ENCODE data around the gene WSCD2. TPM values are rescaled to one million over a fixed set of nuclear protein-coding genes. Genes with fewer than 3 reads are reported as not detected.

WSCD2 gene
- total and polyA plus RNA-seq, 3 experiments from 2014 or later: 0.39 TPM; not detected in 2

GRCh38 chr12:108126990-108127501, 2.0 kb upstream of the WSCD2 start:
- H3K36me3 Mint-ChIP-seq: no peaks in the 10 kb centered on the region
- peaks cover 0 to 5% (median 3%) of the 10 kb centered on the region in 3 donors for H3K4me1 Mint-ChIP-seq
- no peaks in the 10 kb centered on the region for H3K27me3 ChIP-seq (ENCODE audit: insufficient read depth, low read length, poor library complexity, severe bottlenecking)
- H3K36me3 ChIP-seq (ENCODE audit: insufficient read depth, low read length): no peaks in the 10 kb centered on the region
- H3K27ac ChIP-seq (ENCODE audit: low read depth, low read length): no peak overlapping the region
- H3K4me3 Mint-ChIP-seq: no peak overlapping the region
- POLR2A ChIA-PET: no interaction called here
- no peak overlapping the region for H3K27ac Mint-ChIP-seq
- H3K9me3 Mint-ChIP-seq: peaks cover 0 to 3% (median 3%) of the 10 kb centered on the region in 5 donors
- CTCF ChIA-PET: no interaction called here
- H3K9me3 ChIP-seq (ENCODE audit: low read length): no peaks in the 10 kb centered on the region
- H3K4me1 ChIP-seq (ENCODE audit: insufficient read depth, low read length): no peaks in the 10 kb centered on the region
- DNase-seq: no peak
- H3K27me3 Mint-ChIP-seq: peaks cover 36 to 50% of the 10 kb centered on the region in 2 donors
- no peak overlapping the region for H3K4me3 ChIP-seq (ENCODE audit: low read length)

GRCh38 chr12:108127654-108128053, 1.4 kb upstream of the WSCD2 start:
- H3K9me3 ChIP-seq (ENCODE audit: low read length): no peaks in the 10 kb centered on the region
- no peak for DNase-seq
- Mint-ChIP-seq H3K9me3 (peaks cover 0 to 3% (median 3%) of the 10 kb centered on the region in 5 donors), H3K4me3 (no peak overlapping the region), H3K4me1 (peaks cover 0 to 5% (median 3%) of the 10 kb centered on the region in 3 donors), H3K27ac (no peak overlapping the region), H3K36me3 (no peaks in the 10 kb centered on the region), H3K27me3 (peaks cover 38 to 54% of the 10 kb centered on the region in 2 donors)
- H3K27me3 ChIP-seq (ENCODE audit: insufficient read depth, low read length, poor library complexity, severe bottlenecking): no peaks in the 10 kb centered on the region
- CTCF ChIA-PET: no interaction called here
- POLR2A ChIA-PET: no interaction called here
- H3K36me3 ChIP-seq (ENCODE audit: insufficient read depth, low read length): no peaks in the 10 kb centered on the region
- H3K4me1 ChIP-seq (ENCODE audit: insufficient read depth, low read length): no peaks in the 10 kb centered on the region
- H3K4me3 ChIP-seq (ENCODE audit: low read length): no peak overlapping the region
- H3K27ac ChIP-seq (ENCODE audit: low read depth, low read length): no peak overlapping the region

- Mint-ChIP-seq H3K36me3 (no peaks in the 10 kb centered on the region), H3K9me3 (peaks cover 0 to 3% (median 3%) of the 10 kb centered on the region in 5 donors), H3K27me3 (peaks cover 38 to 54% of the 10 kb centered on the region in 2 donors), H3K4me3 (peak overlapping the region in 4 of 7 donors; percentile 42 to 73 (median 57)), H3K27ac (no peak overlapping the region), H3K4me1 (peaks cover 0 to 5% (median 3%) of the 10 kb centered on the region in 3 donors)
- Histone ChIP-seq H3K4me3 (ENCODE audit: low read length) (no peak overlapping the region), H3K27me3 (ENCODE audit: insufficient read depth, low read length, poor library complexity, severe bottlenecking) (no peaks in the 10 kb centered on the region), H3K4me1 (ENCODE audit: insufficient read depth, low read length) (no peaks in the 10 kb centered on the region), H3K9me3 (ENCODE audit: low read length) (no peaks in the 10 kb centered on the region), H3K36me3 (ENCODE audit: insufficient read depth, low read length) (no peaks in the 10 kb centered on the region), H3K27ac (ENCODE audit: low read depth, low read length) (no peak overlapping the region)
- no peak for DNase-seq
- ChIA-PET POLR2A (no interaction called here), CTCF (no interaction called here)
Observed at GRCh38 chr12:108128221-108129016, 669 bp upstream of the WSCD2 start.

- H3K4me3 ChIP-seq (ENCODE audit: low read length): no peak overlapping the region
- no peak overlapping the region for H3K27ac Mint-ChIP-seq
- H3K4me1 ChIP-seq (ENCODE audit: insufficient read depth, low read length): no peaks in the 10 kb centered on the region
- H3K9me3 ChIP-seq (ENCODE audit: low read length): no peaks in the 10 kb centered on the region
- no peaks in the 10 kb centered on the region for H3K27me3 ChIP-seq (ENCODE audit: insufficient read depth, low read length, poor library complexity, severe bottlenecking)
- peaks cover 0 to 5% (median 3%) of the 10 kb centered on the region in 3 donors for H3K4me1 Mint-ChIP-seq
- peaks cover 37 to 52% of the 10 kb centered on the region in 2 donors for H3K27me3 Mint-ChIP-seq
- peaks cover 0 to 5% (median under 1%) of the 10 kb centered on the region in 5 donors for H3K9me3 Mint-ChIP-seq
- H3K36me3 Mint-ChIP-seq: no peaks in the 10 kb centered on the region
- H3K4me3 Mint-ChIP-seq: peak overlapping the region in 1 of 7 donors; percentile 8
- no peak for DNase-seq
- H3K36me3 ChIP-seq (ENCODE audit: insufficient read depth, low read length): no peaks in the 10 kb centered on the region
- ChIA-PET CTCF (no interaction called here), POLR2A (no interaction called here)
- no peak overlapping the region for H3K27ac ChIP-seq (ENCODE audit: low read depth, low read length)
Observed at GRCh38 chr12:108131035-108131434, 1.9 kb downstream of the WSCD2 start.

GRCh38 chr12:108131657-108132126, 2.6 kb downstream of the WSCD2 start:
- Mint-ChIP-seq H3K36me3 (no peaks in the 10 kb centered on the region), H3K4me3 (no peak overlapping the region), H3K27me3 (peaks cover 36 to 45% of the 10 kb centered on the region in 2 donors), H3K4me1 (peaks cover 0 to 5% (median 3%) of the 10 kb centered on the region in 3 donors), H3K27ac (no peak overlapping the region), H3K9me3 (peaks cover 0 to 5% (median 0%) of the 10 kb centered on the region in 5 donors)
- no peaks in the 10 kb centered on the region for H3K9me3 ChIP-seq (ENCODE audit: low read length)
- no peaks in the 10 kb centered on the region for H3K36me3 ChIP-seq (ENCODE audit: insufficient read depth, low read length)
- no peak for DNase-seq
- no peaks in the 10 kb centered on the region for H3K4me1 ChIP-seq (ENCODE audit: insufficient read depth, low read length)
- no peak overlapping the region for H3K27ac ChIP-seq (ENCODE audit: low read depth, low read length)
- no peak overlapping the region for H3K4me3 ChIP-seq (ENCODE audit: low read length)
- ChIA-PET POLR2A (no interaction called here), CTCF (no interaction called here)
- H3K27me3 ChIP-seq (ENCODE audit: insufficient read depth, low read length, poor library complexity, severe bottlenecking): no peaks in the 10 kb centered on the region

- no peaks in the 10 kb centered on the region for H3K4me1 ChIP-seq (ENCODE audit: insufficient read depth, low read length)
- H3K27me3 ChIP-seq (ENCODE audit: insufficient read depth, low read length, poor library complexity, severe bottlenecking): no peaks in the 10 kb centered on the region
- no peaks in the 10 kb centered on the region for H3K36me3 ChIP-seq (ENCODE audit: insufficient read depth, low read length)
- POLR2A ChIA-PET: no interaction called here
- H3K4me3 ChIP-seq (ENCODE audit: low read length): no peak overlapping the region
- no peak overlapping the region for H3K27ac Mint-ChIP-seq
- H3K4me1 Mint-ChIP-seq: peaks cover 0 to 2% (median 2%) of the 10 kb centered on the region in 3 donors
- no peak overlapping the region for H3K27ac ChIP-seq (ENCODE audit: low read depth, low read length)
- CTCF ChIA-PET: no interaction called here
- no peaks in the 10 kb centered on the region for H3K36me3 Mint-ChIP-seq
- H3K27me3 Mint-ChIP-seq: peaks cover 28 to 31% of the 10 kb centered on the region in 2 donors
- peaks cover 0 to 5% (median 0%) of the 10 kb centered on the region in 5 donors for H3K9me3 Mint-ChIP-seq
- H3K9me3 ChIP-seq (ENCODE audit: low read length): no peaks in the 10 kb centered on the region
- DNase-seq: no peak
- no peak overlapping the region for H3K4me3 Mint-ChIP-seq
Observed at GRCh38 chr12:108133482-108133881, 4.4 kb downstream of the WSCD2 start.

- H3K27me3 Mint-ChIP-seq: peaks cover 25 to 26% of the 10 kb centered on the region in 2 donors
- no peak overlapping the region for H3K27ac Mint-ChIP-seq
- no peak overlapping the region for H3K4me3 Mint-ChIP-seq
- no peaks in the 10 kb centered on the region for H3K4me1 Mint-ChIP-seq
- H3K36me3 Mint-ChIP-seq: no peaks in the 10 kb centered on the region
- CTCF ChIA-PET: no interaction called here
- Histone ChIP-seq H3K4me1 (ENCODE audit: insufficient read depth, low read length) (no peaks in the 10 kb centered on the region), H3K4me3 (ENCODE audit: low read length) (no peak overlapping the region), H3K27ac (ENCODE audit: low read depth, low read length) (no peak overlapping the region), H3K9me3 (ENCODE audit: low read length) (no peaks in the 10 kb centered on the region), H3K36me3 (ENCODE audit: insufficient read depth, low read length) (no peaks in the 10 kb centered on the region), H3K27me3 (ENCODE audit: insufficient read depth, low read length, poor library complexity, severe bottlenecking) (no peaks in the 10 kb centered on the region)
- POLR2A ChIA-PET: no interaction called here
- no peak for DNase-seq
- H3K9me3 Mint-ChIP-seq: peaks cover 0 to 5% (median 0%) of the 10 kb centered on the region in 5 donors
Observed at GRCh38 chr12:108134744-108135143, 5.7 kb downstream of the WSCD2 start.

- peaks cover 20% of the 10 kb centered on the region in 2 donors for H3K27me3 Mint-ChIP-seq
- no peak overlapping the region for H3K4me3 ChIP-seq (ENCODE audit: low read length)
- H3K4me3 Mint-ChIP-seq: no peak overlapping the region
- no peaks in the 10 kb centered on the region for H3K36me3 Mint-ChIP-seq
- ChIA-PET POLR2A (no interaction called here), CTCF (no interaction called here)
- H3K9me3 ChIP-seq (ENCODE audit: low read length): no peaks in the 10 kb centered on the region
- DNase-seq: no peak
- H3K4me1 Mint-ChIP-seq: no peaks in the 10 kb centered on the region
- H3K27me3 ChIP-seq (ENCODE audit: insufficient read depth, low read length, poor library complexity, severe bottlenecking): no peaks in the 10 kb centered on the region
- no peaks in the 10 kb centered on the region for H3K4me1 ChIP-seq (ENCODE audit: insufficient read depth, low read length)
- no peak overlapping the region for H3K27ac ChIP-seq (ENCODE audit: low read depth, low read length)
- H3K36me3 ChIP-seq (ENCODE audit: insufficient read depth, low read length): no peaks in the 10 kb centered on the region
- peaks cover 0 to 3% (median 0%) of the 10 kb centered on the region in 5 donors for H3K9me3 Mint-ChIP-seq
- H3K27ac Mint-ChIP-seq: no peak overlapping the region
Observed at GRCh38 chr12:108135627-108136026, 6.5 kb downstream of the WSCD2 start.
